HG03175 (cell line): Measurements from ENCODE around the gene ITPR2.

Experiments used
- ATAC-seq: cut with Tn5 transposase; IDR thresholded peaks from one replicate; pipeline ENCODE4 v1.9.1; 2021; ENCODE audit warnings: mild to moderate bottlenecking, moderate library complexity; ENCODE audit not compliant: unreplicated experiment

Gene ITPR2

GRCh38 chr12:26595806-26596205, 237.2 kb downstream of the ITPR2 start:
- no peak for ATAC-seq

DNA sequence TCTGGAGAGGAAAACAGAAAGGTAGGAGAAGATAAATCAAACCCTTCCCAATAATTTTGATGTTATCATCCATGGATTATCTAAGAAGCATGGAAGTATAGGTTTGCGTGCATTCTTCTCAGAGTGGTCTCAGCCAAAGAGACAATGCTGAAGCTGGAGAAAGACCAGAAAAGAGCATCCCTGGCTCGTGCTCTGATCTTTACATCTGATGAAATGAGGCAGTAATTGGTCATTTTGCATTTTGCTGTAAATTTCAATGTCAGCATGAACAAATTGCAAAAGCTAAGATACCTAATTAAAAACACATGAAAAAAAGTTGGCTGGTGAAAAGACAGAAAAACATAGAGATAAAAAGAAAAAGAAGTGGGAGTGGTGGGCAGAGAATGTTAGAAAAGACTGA, 252.4 kb downstream of the ITPR2 start:
- no peak for ATAC-seq

DNA sequence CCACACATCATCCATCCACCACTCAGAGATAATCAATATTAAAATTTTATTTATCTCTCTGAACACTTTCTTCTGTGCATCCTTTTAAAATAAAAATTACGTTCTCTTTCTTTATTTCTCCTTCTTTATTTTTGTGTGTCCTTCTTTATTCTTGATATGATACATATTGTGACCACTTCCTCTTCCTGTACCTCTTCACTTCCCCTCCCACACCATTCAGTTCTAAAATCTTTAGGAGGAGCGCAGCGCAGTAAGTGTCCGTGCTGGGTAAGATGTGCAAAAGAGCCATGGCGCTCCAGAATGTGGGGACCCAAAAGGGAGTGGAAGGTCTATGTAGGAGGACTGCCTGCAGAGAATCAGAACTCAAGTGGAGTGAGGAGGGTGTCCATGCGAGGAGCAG, 256.7 kb downstream of the ITPR2 start:
- no peak for ATAC-seq

DNA sequence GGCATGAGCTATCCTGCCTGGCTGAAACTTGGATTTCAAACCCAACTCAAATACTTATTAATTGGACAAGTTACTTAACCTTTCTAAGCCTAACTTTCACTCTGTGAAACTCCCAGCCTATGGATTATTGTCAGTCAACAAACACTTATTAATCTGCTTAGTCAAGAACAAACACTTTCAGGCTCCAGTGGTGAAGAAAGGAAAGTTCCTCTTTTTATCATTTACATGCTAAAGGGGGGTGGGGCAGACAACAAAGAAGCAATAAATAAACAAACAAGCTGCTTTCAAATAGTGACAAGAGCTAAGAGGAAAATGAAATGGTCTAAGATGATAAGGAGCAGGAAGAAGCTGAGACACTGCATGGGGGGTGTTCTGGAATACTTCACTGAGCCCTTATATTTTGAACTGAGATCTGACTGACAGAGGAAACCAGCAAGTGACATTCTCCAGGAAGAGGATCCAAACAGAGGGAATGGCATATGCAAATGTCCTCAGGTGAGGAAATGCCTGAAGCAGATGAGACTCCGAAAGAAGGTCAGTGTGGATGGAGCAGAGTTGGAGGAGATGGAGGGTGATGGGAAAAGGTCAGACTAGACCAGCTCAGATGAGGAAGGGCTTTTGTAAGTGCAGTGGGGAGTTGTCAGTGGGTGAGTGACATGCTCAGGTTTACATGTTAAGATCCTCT, 259.6 kb downstream of the ITPR2 start:
- no peak for ATAC-seq

DNA sequence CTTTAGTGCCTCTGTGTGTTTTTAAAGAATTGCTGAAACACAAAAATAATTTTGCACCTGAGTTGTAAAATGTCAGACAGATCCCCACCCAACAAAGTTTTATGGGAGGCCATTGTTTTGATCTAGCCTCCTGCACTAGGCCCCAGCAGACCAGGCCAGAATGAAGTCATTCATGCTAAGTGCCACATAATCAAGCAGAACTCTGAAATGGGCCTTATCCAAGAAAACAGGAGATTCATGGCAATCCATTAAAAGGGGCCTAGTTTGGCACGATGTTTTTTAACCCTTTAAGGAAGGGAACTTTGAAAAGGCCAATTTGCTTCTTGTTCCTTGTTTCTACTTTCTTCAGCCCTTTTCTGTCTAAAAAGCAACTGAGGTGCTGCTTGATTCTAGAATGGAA, 260.9 kb downstream of the ITPR2 start:
- ATAC-seq = no peak

- no peak for ATAC-seq
Observed at GRCh38 chr12:26571560-26571959, 261.4 kb downstream of the ITPR2 start.

DNA sequence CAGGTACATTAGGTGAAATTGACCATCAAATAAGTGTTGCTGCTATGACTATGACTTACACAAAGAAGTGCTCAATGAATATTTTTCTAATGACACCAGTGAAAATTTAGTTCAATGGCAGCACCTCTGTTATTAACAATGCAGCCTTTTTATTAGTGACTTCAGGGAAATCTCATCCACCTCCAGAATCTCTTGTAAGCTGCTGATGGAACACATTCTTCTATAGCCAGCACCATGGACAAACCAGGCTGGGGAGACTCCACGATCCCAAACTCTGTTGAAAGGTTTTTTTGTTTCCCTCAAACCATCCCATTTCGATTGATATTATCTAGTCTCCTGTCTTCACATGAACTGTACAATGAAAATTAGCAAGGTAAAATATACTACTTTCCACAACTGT, 265.9 kb downstream of the ITPR2 start:
- no peak for ATAC-seq

DNA sequence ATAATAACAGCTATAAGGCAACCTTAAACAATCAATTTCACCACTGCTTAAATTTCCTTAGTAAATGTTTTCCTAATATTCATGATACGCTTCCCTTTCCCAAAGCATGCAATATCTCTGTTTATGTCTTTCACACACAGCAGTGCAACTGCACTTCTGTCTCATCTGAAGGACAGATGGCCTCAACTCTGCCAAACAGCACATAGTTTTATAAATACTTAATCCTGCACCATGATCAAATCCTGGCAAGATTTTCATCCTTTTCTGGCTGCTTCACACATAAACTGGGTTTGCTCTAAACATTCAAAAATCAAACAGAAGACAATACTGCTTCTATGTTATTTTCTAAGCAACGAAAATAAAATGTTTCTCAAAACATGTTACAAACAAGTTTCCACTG, 266.3 kb downstream of the ITPR2 start:
- ATAC-seq = no peak

DNA sequence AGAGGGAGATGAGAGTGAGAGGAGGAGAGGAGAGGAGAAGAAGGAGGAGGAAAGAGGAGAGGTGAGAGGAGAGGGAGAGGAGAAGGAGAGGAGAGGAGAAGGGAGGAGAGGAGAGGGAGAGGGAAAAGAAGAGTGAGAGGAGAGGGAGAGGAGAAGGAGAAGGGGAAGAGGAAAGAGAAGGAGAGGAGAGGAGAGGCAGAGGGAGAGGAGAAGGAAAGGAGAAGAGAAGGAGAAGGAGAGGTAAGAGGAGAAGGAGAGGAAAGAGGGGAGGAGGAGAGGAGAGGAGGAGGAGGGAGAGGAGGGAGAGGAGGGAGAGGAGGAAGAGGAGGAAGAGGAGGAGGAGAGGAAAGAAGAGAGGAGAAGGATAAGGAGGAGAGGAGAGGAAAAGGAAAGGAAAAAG, 266.8 kb downstream of the ITPR2 start:
- ATAC-seq = no peak

DNA sequence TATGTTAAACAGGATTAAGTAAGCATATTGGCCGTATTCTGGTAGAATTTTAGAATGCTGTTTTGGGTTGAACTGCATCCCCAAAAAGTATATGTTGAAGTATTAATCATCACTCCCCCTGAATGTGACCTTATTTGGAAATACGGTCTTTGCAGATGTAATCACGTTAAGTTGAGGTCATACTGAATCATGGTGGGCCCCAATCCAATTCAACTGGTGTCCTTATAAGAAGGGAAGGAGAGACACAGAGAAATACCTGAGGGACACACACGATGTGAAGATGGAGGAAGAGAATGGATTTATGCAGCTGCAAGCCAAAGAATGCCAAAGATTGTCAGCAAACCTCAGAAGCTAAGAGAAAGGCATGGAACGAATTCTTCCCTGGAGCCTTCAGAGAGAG, 268.6 kb downstream of the ITPR2 start:
- ATAC-seq = no peak

- no peak for ATAC-seq
Observed at GRCh38 chr12:26563552-26563951, 269.4 kb downstream of the ITPR2 start.

GRCh38 chr12:26557326-26557725, 275.7 kb downstream of the ITPR2 start:
- ATAC-seq = no peak

DNA sequence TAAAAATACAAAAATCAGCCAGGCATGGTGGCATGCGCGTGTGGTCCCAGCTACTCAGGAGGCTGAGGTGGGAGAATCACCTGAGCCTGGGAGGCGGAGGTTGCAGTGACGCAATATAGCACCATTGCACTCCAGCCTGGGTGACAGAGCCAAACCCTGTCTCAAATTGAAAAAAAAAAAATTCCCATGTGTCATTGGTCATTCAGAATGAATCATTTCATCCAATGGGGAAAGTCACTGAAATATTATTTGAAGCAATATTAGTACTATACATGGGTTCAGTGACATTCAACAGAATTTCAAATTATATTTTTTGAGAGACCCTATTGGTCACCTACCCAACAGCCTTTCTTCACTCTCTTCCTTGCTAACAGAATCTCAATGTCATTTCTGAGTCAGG, 276.1 kb downstream of the ITPR2 start:
- ATAC-seq = no peak

GRCh38 chr12:26555139-26555538, 277.9 kb downstream of the ITPR2 start:
- ATAC-seq = no peak

GRCh38 chr12:26554332-26554731, 278.7 kb downstream of the ITPR2 start:
- ATAC-seq = no peak

DNA sequence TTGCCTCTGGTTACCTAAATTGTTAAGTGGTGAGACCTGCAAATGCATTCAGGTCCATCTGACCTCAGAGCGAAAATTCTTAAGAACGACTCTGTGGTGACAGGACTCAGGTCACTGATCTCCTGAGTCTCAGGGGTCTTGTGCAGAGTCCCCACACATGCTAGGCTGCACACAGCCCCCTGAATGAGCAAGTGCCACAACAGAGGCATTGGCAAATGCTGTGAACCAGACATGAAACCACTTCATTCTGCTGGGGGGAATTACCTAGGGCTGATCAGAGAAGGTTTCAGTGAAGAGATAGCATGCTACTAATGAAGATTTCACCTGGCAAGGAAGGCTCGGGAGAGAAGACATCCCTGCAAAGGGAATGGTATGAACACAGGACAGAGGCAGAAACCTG, 281.6 kb downstream of the ITPR2 start:
- no peak for ATAC-seq

GRCh38 chr12:26548227-26548626, 284.8 kb downstream of the ITPR2 start:
- no peak for ATAC-seq

GRCh38 chr12:26546535-26547314, 286.3 kb downstream of the ITPR2 start:
- no peak for ATAC-seq

- no peak for ATAC-seq
Observed at GRCh38 chr12:26539131-26539530, 293.9 kb downstream of the ITPR2 start.

DNA sequence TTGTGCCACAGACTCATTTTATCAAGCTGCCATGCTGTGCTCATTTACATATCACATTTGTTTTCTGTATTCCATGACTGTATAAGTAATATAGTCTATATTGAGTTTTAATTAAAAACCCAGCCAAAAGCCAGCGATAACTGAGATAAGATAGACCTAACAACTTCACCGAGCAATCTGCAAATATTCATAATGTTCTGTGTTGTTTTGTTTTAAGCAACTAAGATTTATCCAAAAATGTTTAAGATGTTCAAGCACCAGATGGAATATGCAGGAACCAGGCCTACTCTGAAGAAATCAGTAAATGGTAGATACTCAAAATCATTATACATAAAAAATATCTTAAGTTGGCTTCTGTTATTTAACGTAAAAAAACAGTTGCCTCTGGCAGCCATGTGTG, 295.3 kb downstream of the ITPR2 start:
- no peak for ATAC-seq

- no peak for ATAC-seq
Observed at GRCh38 chr12:26537126-26537525, 295.9 kb downstream of the ITPR2 start.

- no peak for ATAC-seq
Observed at GRCh38 chr12:26535826-26536225, 297.2 kb downstream of the ITPR2 start.

GRCh38 chr12:26534071-26534470, 298.9 kb downstream of the ITPR2 start:
- ATAC-seq = no peak
